Endothelial cell (in vitro differentiated cells): ENCODE results near the gene CD80. TPM values are rescaled to one million over a fixed set of nuclear protein-coding genes. Genes with fewer than 3 reads are reported as not detected.

Experiments used
- DNase-seq: peaks from one replicate; pipeline ENCODE4 v3.0.0; 2021; ENCODE audit warnings: low spot score
- H3K27ac Mint-ChIP-seq: one replicate; pipeline ENCODE4 v1.8.0; 2021; ENCODE audit warnings: mixed read lengths, inconsistent platforms; ENCODE audit not compliant: unreplicated experiment
- H3K27me3 Mint-ChIP-seq: one replicate; pipeline ENCODE4 v1.8.0; 2021; ENCODE audit warnings: mild to moderate bottlenecking, moderate library complexity, mixed read lengths, inconsistent platforms; ENCODE audit not compliant: unreplicated experiment
- H3K36me3 Mint-ChIP-seq: one replicate; pipeline ENCODE4 v1.8.0; 2021; ENCODE audit warnings: mild to moderate bottlenecking, low read depth, mixed read lengths, inconsistent platforms; ENCODE audit not compliant: unreplicated experiment
- H3K4me1 Mint-ChIP-seq: one replicate; pipeline ENCODE4 v1.8.0; 2021; ENCODE audit warnings: mild to moderate bottlenecking, mixed read lengths, inconsistent platforms; ENCODE audit not compliant: unreplicated experiment
- H3K4me3 Mint-ChIP-seq: one replicate; pipeline ENCODE4 v1.8.0; 2021; ENCODE audit warnings: mild to moderate bottlenecking, mixed read lengths, inconsistent platforms; ENCODE audit not compliant: unreplicated experiment
- H3K9me3 Mint-ChIP-seq: one replicate; pipeline ENCODE4 v1.8.0; 2021; ENCODE audit warnings: mixed read lengths, inconsistent platforms; ENCODE audit not compliant: unreplicated experiment
- CTCF ChIP-seq: fragments of 200-600 bp; sonication (generic); IDR thresholded peaks from one replicate; pipeline ENCODE4 v1.5.0; 2021; ENCODE audit warnings: antibody characterized with exemption; ENCODE audit not compliant: unreplicated experiment
- total RNA-seq: library from RNA; stranded (reverse); fragmentation: NEBNext Ultra II Directional; extraction: Animal tissue kit (Norgen Biotek cat#: 25700); gene quantifications from one replicate; pipeline ENCODE4 v1.2.1, GENCODE V29; 2021; ENCODE audit not compliant: unreplicated experiment

Gene CD80
- total RNA-seq, 1 donor from 2014 or later, result not detected

GRCh38 chr3:119585856-119586570 is 26.6 kb upstream of the CD80 start:
- Mint-ChIP-seq H3K4me3 (no peak overlapping the region), H3K36me3 (peaks cover 13% of the 10 kb centered on the region), H3K4me1 (peaks cover 12% of the 10 kb centered on the region), H3K9me3 (no peaks in the 10 kb centered on the region), H3K27ac (no peak overlapping the region), H3K27me3 (no peaks in the 10 kb centered on the region)
- DNase-seq, result no peak
- TF ChIP-seq CTCF, result no peak

GRCh38 chr3:119585208-119585607 is 25.8 kb upstream of the CD80 start:
- Mint-ChIP-seq H3K4me1 (peaks cover 12% of the 10 kb centered on the region), H3K9me3 (no peaks in the 10 kb centered on the region), H3K27me3 (no peaks in the 10 kb centered on the region), H3K27ac (no peak overlapping the region), H3K4me3 (no peak overlapping the region), H3K36me3 (peaks cover 13% of the 10 kb centered on the region)
- no peak for TF ChIP-seq CTCF
- DNase-seq, result no peak

GRCh38 chr3:119582178-119582577 is 22.8 kb upstream of the CD80 start:
- Mint-ChIP-seq H3K4me1 (peaks cover 3% of the 10 kb centered on the region), H3K4me3 (no peak overlapping the region), H3K27ac (no peak overlapping the region), H3K27me3 (peaks cover 6% of the 10 kb centered on the region), H3K36me3 (peaks cover 5% of the 10 kb centered on the region), H3K9me3 (no peaks in the 10 kb centered on the region)
- DNase-seq, result no peak
- TF ChIP-seq CTCF, result no peak

DNA sequence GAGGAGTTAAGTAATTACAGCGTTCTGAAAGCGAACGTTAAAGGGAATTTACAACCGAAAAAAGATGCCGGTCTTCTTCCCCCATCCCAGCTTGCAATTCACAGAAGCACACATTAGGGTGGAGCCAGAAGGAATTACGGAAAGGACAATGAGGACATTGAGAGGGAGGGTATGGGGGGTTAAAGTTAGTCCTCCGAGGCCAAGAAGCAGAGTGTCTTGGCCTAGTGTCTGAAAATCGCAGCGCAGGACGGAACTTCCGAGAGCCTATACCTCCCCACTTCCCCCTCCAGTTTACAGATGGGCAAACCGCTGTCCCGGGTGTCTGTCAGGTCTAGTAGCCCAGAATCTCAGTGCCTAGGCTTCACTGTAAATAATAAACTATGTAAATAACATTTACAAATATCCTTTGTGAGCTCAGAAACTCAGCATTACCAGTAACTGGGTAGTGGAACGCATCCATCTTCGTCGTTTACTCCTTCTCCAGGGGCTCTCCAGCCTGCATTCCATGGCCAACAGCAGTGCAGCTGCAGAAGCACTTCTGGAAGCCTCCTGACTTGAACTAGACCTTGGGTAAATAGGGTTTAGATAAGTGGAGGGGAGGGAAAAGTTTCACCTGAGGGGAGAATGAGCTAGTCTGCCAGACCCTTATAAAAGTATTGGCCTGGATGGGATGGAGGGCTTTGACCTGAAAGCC is 20.8 kb upstream of the CD80 start:
- no peak for TF ChIP-seq CTCF
- H3K27me3 Mint-ChIP-seq, result peaks cover 6% of the 10 kb centered on the region
- peaks cover 3% of the 10 kb centered on the region for H3K4me1 Mint-ChIP-seq
- H3K9me3 Mint-ChIP-seq, result no peaks in the 10 kb centered on the region
- H3K4me3 Mint-ChIP-seq, result peak overlapping the region; percentile 90
- peak; percentile 21 for DNase-seq
- H3K27ac Mint-ChIP-seq, result peak overlapping the region; percentile 89
- H3K36me3 Mint-ChIP-seq, result peaks cover 5% of the 10 kb centered on the region
